HG03175 (cell line): ENCODE measurements around the gene COL16A1.

Experiments
- ATAC-seq: cut with Tn5 transposase; IDR thresholded peaks from one replicate; pipeline ENCODE4 v1.9.1; 2021; ENCODE audit warnings: mild to moderate bottlenecking, moderate library complexity; ENCODE audit not compliant: unreplicated experiment

The COL16A1 gene

GRCh38 chr1:31651089-31651420 is 52.8 kb downstream of the COL16A1 start:
- ATAC-seq: no peak

DNA sequence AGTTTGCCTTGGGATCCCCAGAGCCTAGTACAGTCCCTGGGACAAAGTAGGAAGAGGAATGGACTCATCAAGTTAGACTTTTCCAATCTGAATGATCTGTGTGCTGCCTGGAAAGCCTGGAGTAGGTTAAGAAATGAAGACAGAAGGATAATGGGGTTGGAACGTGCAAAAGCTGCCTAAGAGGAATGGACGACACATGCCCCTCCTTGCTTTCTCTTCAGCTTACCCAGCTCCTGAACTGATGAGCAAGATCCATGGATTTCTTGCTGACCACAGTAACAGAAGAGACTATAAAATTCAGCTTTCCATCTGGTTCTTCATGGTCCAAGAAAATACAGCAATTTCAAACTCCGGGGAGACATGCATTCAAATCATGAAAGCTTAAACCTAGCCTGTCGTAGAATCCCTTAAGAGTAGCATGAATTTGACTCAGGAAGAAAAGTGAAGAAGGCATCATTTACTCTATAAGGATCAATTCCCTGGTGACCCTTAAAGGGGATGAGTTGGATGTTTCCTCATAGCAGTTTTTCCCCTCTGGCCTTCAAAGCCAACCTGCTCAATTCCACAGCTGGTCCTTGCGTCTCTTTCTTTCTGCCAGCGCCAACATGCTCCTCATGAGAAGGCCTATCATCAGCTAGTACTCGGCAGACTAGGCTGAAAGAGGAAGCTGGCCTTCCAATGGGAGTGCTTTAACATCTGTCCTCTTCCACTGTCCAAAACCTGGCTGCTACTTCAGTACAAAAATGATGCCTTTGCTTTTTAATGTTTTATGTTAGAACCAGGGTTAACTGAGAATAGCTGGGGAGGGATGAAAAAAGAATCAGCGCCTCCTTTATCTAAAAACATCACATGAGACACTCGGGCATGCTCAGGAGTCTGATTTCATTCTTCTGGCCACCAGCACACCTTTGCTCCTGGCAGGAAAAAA is 53.4 kb downstream of the COL16A1 start:
- no peak for ATAC-seq

DNA sequence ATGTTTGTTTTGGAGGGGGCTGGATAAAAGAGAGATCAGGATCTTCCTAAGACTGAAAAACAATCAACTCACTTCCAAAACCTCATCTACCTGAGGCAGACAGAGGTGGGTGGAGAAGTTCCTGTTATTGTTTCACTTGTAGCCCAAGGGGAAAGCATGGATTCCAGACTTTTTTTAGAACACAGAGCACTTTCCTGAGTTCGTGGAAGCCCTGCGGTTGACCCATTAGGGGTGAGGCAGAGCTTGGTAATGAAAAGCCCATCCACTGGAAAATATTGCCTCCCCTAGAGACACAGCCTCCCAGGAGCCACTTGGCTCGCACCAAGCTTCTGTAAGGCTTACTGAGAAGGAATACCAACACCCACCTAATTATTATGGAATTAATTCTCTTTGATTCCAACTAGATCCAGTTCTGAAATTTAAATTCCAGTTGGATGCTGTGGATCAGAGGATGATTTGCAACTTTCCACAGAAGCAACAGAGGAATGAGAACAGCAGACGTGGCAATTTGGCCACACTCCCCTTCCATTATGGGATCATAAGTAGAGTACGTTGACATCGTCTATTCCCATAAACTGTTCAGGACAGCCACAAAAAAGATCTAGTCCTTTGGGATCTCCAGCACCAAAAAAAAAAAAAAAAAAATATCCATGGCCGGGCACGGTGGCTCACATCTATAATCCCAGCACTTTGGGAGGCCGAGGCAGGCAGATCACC is 55.0 kb downstream of the COL16A1 start:
- no peak for ATAC-seq

DNA sequence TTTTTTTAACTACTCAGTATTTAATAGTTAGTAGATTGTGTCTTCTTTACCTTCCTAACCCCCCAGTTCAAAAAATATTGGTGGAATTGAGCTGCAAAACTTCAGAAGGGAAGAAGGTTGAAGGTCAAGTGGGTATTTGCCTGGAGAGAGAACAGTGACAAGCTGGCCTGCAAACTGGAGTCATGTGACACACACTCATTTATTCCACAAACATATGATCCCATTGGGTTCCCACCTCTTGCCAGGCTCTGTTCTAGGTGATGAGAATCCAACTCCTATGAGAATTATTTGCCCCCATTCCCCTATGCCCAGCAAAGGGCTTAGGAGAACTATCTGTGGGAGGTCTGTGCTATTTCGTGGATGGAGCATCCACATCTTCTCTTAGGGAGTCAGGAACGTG is 55.6 kb downstream of the COL16A1 start:
- ATAC-seq: no peak

GRCh38 chr1:31647106-31647505 is 56.7 kb downstream of the COL16A1 start:
- ATAC-seq: no peak

GRCh38 chr1:31646259-31646960 is 57.4 kb downstream of the COL16A1 start:
- ATAC-seq: no peak

- ATAC-seq: no peak
Measured at GRCh38 chr1:31645274-31645568, 58.6 kb downstream of the COL16A1 start.

DNA sequence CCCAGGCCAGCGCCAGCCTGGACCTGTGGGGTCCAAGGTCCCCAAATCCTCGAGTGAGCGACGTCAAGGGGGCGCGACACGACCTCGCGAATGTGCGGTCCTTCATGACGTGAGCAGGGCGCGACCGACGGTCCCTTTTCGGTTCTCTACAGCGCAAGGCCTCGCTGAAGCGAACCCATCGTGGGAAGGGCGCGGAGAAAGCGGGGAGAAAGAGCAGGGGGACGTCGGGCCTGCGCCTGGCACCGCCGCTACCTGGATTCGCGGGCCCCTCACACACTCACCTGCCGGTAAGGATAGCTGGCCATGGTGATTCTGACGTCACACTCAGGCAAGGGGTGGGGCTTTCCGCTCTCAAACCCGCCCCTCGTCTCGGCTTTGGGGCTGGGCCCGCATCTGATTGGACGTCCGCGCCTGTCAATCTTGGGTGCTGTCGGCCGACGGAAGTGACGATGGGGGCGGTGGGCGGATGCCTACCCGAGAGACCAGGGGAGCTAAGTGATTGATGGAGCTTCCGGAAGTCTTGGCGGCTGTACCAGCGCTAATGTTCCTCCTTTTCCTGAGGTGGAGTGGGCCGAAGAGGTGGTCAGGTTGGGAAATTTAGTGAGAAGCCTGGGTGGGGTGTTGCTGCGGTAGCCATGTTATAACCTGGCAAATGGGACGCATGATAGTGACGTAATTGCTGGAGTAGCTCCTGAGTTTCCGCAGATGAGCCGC is 59.1 kb downstream of the COL16A1 start, which contains the start of gene PEF1:
TSS of gene PEF1 (minus strand) at position 317 of the 714 bp plus-strand sequence. CDS start at position 305, 12 bp downstream.
- ATAC-seq: peak; percentile 94

DNA sequence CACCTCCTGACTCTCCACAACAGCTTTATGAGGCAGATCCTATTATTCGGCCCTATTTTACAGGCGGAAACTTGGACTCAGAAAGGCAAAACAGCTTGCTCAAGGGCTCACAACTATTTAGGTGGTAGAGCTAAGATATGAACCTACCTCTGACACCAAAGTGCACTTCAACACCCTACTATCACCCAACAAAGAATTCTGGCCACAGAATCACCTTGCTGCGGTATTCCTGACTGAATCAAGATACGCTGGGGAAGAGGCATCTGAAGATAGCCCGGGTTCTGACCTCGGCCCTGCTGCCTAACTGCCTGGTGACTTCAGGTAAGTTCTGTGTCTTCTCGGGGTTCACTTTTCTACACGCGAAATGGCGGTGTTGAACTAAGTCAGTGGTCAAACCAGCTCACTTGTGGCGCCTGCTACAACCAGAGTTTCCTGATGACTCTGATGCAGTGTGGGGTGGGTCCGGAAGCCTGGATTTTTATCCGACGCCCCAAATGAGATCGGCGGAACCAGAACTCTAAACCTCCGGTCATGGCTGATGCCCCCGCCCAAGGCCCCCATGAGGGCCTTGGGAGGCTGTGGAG is 59.7 kb downstream of the COL16A1 start:
- no peak for ATAC-seq

DNA sequence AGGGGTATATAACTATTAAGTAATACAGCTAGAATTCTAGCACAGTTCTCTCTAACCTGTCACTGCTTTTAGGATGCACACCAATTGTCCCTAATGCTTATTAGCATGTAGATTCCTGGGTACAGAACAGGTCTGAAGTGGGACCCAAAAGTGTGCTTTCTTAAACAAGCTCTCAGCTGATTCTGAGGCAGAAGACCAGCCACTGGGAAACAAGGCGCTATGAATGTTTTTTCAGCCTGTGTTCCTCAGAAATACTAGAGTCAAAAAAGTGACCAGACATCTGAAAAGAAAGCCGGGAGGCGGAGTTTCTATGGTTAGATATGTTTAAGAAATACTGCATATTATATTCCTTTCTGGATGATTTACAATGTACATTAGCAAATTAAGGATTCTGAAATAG is 60.9 kb downstream of the COL16A1 start:
- no peak for ATAC-seq

DNA sequence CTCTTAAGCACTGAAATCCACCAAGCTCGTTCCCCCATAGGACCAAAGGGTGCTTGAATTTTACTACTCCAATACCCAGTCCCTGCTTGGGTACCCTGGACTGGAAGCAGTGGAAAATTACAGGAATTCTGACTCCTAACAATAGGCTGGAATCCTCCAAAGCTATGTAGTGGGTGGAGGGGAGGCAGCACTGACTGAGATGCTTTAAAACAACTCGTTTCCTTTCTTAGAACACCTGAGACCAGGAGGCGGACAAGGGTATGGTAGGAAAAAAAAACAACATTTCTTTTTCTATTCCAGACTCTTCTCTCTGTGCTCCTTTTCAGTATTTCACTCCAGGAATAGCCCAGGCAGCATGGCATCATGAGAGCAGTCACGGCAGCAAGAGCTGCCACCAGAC is 61.5 kb downstream of the COL16A1 start:
- no peak for ATAC-seq

- no peak for ATAC-seq
Measured at GRCh38 chr1:31640964-31641363, 62.9 kb downstream of the COL16A1 start.

DNA sequence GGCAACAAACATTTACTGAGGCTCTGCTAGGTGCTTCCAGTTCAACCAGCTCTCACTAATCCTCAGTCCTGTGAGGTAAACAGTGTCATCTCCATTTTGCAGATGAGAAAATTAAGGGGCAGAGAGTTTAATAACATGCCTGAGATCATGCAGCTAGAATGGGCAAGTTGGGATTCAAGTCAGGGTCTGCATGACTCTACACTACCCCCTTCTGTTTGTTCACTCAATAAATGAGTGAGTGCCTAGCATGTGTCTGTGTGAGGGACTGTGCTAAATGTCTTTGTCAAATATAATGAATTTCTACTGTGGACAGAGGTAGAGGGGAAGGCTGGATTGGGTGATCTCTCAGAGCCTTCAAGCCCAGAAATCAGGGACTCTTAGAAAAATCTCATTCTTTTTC is 63.6 kb downstream of the COL16A1 start:
- no peak for ATAC-seq

GRCh38 chr1:31639543-31639942 is 64.3 kb downstream of the COL16A1 start:
- no peak for ATAC-seq

DNA sequence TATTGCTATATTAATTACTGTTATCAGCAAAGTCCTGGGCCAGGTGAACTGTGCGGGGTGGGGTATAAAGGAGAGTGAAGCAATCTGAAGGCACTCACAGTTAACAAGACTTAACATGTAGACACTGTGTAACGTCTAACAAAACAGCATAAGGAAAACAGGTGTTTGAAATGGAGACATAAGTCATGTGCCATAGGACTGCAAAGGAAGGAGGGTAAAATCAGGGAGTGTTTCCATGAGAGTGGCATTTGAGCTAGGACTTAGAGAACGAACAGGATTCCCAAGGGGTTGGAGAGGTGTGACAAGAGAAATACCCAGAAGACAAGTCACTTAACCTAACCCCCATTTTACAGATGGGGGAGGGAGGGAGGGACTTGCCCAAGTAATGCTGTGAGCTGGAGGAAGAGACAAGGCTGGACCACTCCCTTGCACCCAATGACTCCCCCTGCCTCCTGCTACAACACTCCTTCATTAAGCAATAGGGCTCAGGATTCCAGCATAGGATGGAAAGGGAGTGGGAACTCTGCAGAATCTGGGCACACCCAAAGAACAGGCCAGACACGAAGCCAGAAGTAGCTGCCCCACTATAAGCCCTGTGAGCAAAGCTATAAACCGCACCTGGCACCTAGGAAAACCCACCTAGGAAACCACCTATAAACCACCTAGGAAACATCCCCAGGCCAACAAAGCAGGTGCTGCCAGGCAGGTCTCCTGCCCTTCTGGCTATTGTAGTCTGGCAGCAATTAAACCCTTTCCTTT is 65.7 kb downstream of the COL16A1 start:
- ATAC-seq: no peak

- ATAC-seq: no peak
Measured at GRCh38 chr1:31633117-31633516, 70.7 kb downstream of the COL16A1 start.

- no peak for ATAC-seq
Measured at GRCh38 chr1:31632649-31633048, 71.2 kb downstream of the COL16A1 start.

GRCh38 chr1:31628931-31629556 is 74.8 kb downstream of the COL16A1 start:
- ATAC-seq: no peak

GRCh38 chr1:31627930-31628559 is 75.8 kb downstream of the COL16A1 start:
- no peak for ATAC-seq
